GM12878 (cell line): ENCODE measurements around the gene MGMT. TPM values are rescaled to one million over a fixed set of nuclear protein-coding genes. Genes with fewer than 3 reads are reported as not detected.

ENCODE experiments used
- ATAC-seq: fragments of 200-7000 bp; cut with Tn5 transposase; 3 replicates; pipeline ENCODE4 v1.9.1; 2020; ENCODE audit warnings: mild to moderate bottlenecking, moderate library complexity
- BruUV-seq: library from RNA; stranded (reverse); fragments of 400-500 nt; replicated peaks from 2 replicates; lab custom pipeline; 2021; lab: Mats Ljungman, UMichigan
- CTCF ChIA-PET: fragments of 300-600 bp; sonication (Branson Sonifier 250); formaldehyde crosslinking; extraction: SDS; loops from one replicate; lab custom pipeline; 2021; ENCODE audit warnings: inconsistent platforms; lab: Yijun Ruan, JAX
- POLR2A ChIA-PET: fragments of 350-600 bp; formaldehyde crosslinking; extraction: SDS; loops from one replicate; lab custom pipeline; 2021; ENCODE audit warnings: inconsistent platforms; lab: Charles Lee
- RAD21 ChIA-PET: fragments of 300-600 bp; sonication (Branson Sonifier 250); formaldehyde crosslinking; loops from one replicate; lab custom pipeline; 2023; ENCODE audit warnings: antibody characterized with exemption; ENCODE audit not compliant: unreplicated experiment; lab: Charles Lee
- SMC1A ChIA-PET: fragments of 300-600 bp; sonication (Branson Sonifier 250); formaldehyde crosslinking; loops from one replicate; lab custom pipeline; 2023; ENCODE audit not compliant: unreplicated experiment, uncharacterized antibody; lab: Charles Lee
- DNase-seq: peaks from one replicate; pipeline ENCODE4 v3.0.0-alpha.2; 2011; ENCODE audit warnings: low read depth, low spot score
- FAIRE-seq: peaks from 3 replicates; lab custom pipeline; 2011; peaks lifted over from hg19 to GRCh38; lab: Jason Lieb, UNC
- H2AFZ ChIP-seq: 2 replicates; pipeline ENCODE4 v1.6.0; 2011; ENCODE audit warnings: low read depth, low read length, control low read depth; ENCODE audit not compliant: control insufficient read depth
- H3K27ac ChIP-seq: 2 replicates; pipeline ENCODE4 v1.5.1; 2011; ENCODE audit warnings: control low read depth; ENCODE audit not compliant: control insufficient read depth, insufficient read depth
- H3K27me3 ChIP-seq, 2 experiments: replicated peaks in 1 of 2; 2 replicates each; pipeline versions ENCODE4 v1.6.0 to v1.6.1; 2011; ENCODE audit warnings: low read length in 1 of 2; ENCODE audit not compliant: control insufficient read depth in 2 of 2, insufficient read depth in 2 of 2
- H3K36me3 ChIP-seq, 2 experiments: 2 replicates each; pipeline ENCODE4 v1.5.1; 2011; ENCODE audit warnings: low read length in 1 of 2; ENCODE audit not compliant: control insufficient read depth in 2 of 2, insufficient read depth in 2 of 2
- H3K4me1 ChIP-seq: 2 replicates; pipeline ENCODE4 v1.6.1; 2011; ENCODE audit warnings: mild to moderate bottlenecking, low read length, moderate library complexity, mixed read lengths; ENCODE audit not compliant: control insufficient read depth, insufficient read depth
- H3K4me2 ChIP-seq: 2 replicates; pipeline ENCODE4 v1.6.0; 2011; ENCODE audit warnings: control low read depth; ENCODE audit not compliant: control insufficient read depth, insufficient read depth
- H3K4me3 ChIP-seq: fragments of 200-600 bp; sonication (generic); 2 replicates; pipeline ENCODE4 v1.5.1; 2016
- H3K79me2 ChIP-seq: 2 replicates; pipeline ENCODE4 v1.6.0; 2011; ENCODE audit warnings: low read length; ENCODE audit not compliant: control insufficient read depth, insufficient read depth
- H3K9ac ChIP-seq: 2 replicates; pipeline ENCODE4 v1.8.0; 2011; ENCODE audit warnings: low read length, control low read depth, mixed read lengths; ENCODE audit not compliant: control insufficient read depth, insufficient read depth
- H3K9me3 ChIP-seq: replicated peaks from 3 replicates; pipeline ENCODE4 v1.5.1; 2011; ENCODE audit warnings: mild to moderate bottlenecking, low read length; ENCODE audit not compliant: control insufficient read depth, insufficient read depth
- H4K20me1 ChIP-seq: 2 replicates; pipeline ENCODE4 v1.6.0; 2011; ENCODE audit not compliant: control insufficient read depth, insufficient read depth
- CHD2 ChIP-seq: IDR thresholded peaks from 2 replicates; pipeline ENCODE4 v1.6.1; 2011; ENCODE audit warnings: low read depth, low read length, improper control_type of control experiment, borderline replicate concordance
- EED ChIP-seq: sonication (generic); IDR thresholded peaks from 2 replicates; pipeline ENCODE4 v1.6.1; 2016; ENCODE audit warnings: antibody characterized with exemption, low read depth
- HCFC1 ChIP-seq: fragments of 150-350 bp; IDR thresholded peaks from 2 replicates; pipeline ENCODE4 v1.6.1; 2014; ENCODE audit warnings: low read length
- LARP7 ChIP-seq: fragments of 450-650 bp; IDR thresholded peaks from 2 replicates; pipeline ENCODE4 v1.6.1; 2017; ENCODE audit warnings: mild to moderate bottlenecking
- MYC ChIP-seq: IDR thresholded peaks from 2 replicates; pipeline ENCODE4 v1.6.1; 2011; ENCODE audit warnings: mild to moderate bottlenecking, low read length, moderate library complexity, inconsistent platforms; ENCODE audit not compliant: insufficient read depth, insufficient replicate concordance, insufficient read length, severe bottlenecking
- NFIC ChIP-seq: IDR thresholded peaks from 2 replicates; pipeline ENCODE4 v1.6.1; 2012; ENCODE audit warnings: low read depth, mild to moderate bottlenecking, inconsistent platforms, low read length, moderate library complexity
- NR2C2 ChIP-seq: IDR thresholded peaks from 2 replicates; pipeline ENCODE4 v1.6.1; 2011; ENCODE audit warnings: borderline replicate concordance, low read depth; ENCODE audit not compliant: control insufficient read depth, insufficient read length
- PML ChIP-seq: IDR thresholded peaks from 2 replicates; pipeline ENCODE4 v1.6.1; 2012; ENCODE audit warnings: low read length, inconsistent platforms
- SREBF2 ChIP-seq: IDR thresholded peaks from 2 replicates; pipeline ENCODE4 v1.6.1; 2012; ENCODE audit warnings: mild to moderate bottlenecking, low read length
- TCF3 ChIP-seq: IDR thresholded peaks from 2 replicates; pipeline ENCODE4 v1.6.1; 2012; ENCODE audit warnings: low read depth, mild to moderate bottlenecking, low read length, borderline replicate concordance; ENCODE audit not compliant: insufficient read depth
- ZBED1 ChIP-seq: IDR thresholded peaks from 2 replicates; pipeline ENCODE4 v1.6.1; 2016; ENCODE audit warnings: borderline replicate concordance
- ZNF207 ChIP-seq: fragments of 450-650 bp; IDR thresholded peaks from 2 replicates; pipeline ENCODE4 v1.6.1; 2014; ENCODE audit warnings: antibody characterized with exemption, mild to moderate bottlenecking, borderline replicate concordance
- WGBS: methylation state at CpG from one replicate; pipeline ENCODE4 v1.1.6; 2016; ENCODE audit warnings: low lambda C conversion rate; ENCODE audit not compliant: insufficient replicate concordance, insufficient coverage; ENCODE audit errors: missing lambda C conversion rate; 5-methylcytosine and 5-hydroxymethylcytosine counted together
- in situ Hi-C: fragments of 300-500 bp; cut with MboI; formaldehyde crosslinking; loops from 9 replicates; pipeline ENCODE4 v1.14.3; 2018; ENCODE audit warnings: mixed read lengths
- intact Hi-C: fragments of 100-400 bp; cut with micrococcal nuclease; formaldehyde crosslinking; loops from one replicate; pipeline ENCODE4 v1.14.2; 2022; ENCODE audit not compliant: unreplicated experiment
- polyA plus RNA-seq, 11 experiments: library from polyadenylated mRNA; depleted of rRNA in 4 of 11; unstranded in 6 of 11; stranded (reverse) in 5 of 11; fragments of >200 nt; fragmentation: Nextera tagmentation in 4 of 11; fragmentation: Illumina TruSeq in 1 of 11; extraction: Ambion mirVana in 4 of 11; extraction: Trizol in 1 of 11; gene quantifications; 1 replicate in 1 of 11; 2 replicates in 10 of 11; pipeline versions ENCODE4 v1.2.1 to v1.2.3, GENCODE V29; 2011 to 2016; ENCODE audit warnings: inconsistent platforms in 2 of 11, missing spikeins in 2 of 11, low read depth in 1 of 11
- total RNA-seq, 4 experiments: library from RNA; depleted of rRNA in 3 of 4; stranded (reverse); fragments of >200 nt in 3 of 4; fragmentation: Illumina TruSeq in 1 of 4; extraction: Trizol in 1 of 4; gene quantifications; 2 replicates each; pipeline versions ENCODE4 v1.2.1 to v1.2.3, GENCODE V29; 2013 to 2021
- TF ChIP-seq, protein P1 (sequence below): fragments of 150-350 bp; IDR thresholded peaks from 2 replicates; pipeline ENCODE4 v1.6.1; 2014; ENCODE audit warnings: mild to moderate bottlenecking, low read depth, low read length

Gene MGMT
- total and polyA plus RNA-seq, 10 of the 15 experiments (the other 5 are each of a cell fraction or from before 2014, with no cell fraction given), result 0.16 to 24.2 (median 13.3) TPM

DNA sequence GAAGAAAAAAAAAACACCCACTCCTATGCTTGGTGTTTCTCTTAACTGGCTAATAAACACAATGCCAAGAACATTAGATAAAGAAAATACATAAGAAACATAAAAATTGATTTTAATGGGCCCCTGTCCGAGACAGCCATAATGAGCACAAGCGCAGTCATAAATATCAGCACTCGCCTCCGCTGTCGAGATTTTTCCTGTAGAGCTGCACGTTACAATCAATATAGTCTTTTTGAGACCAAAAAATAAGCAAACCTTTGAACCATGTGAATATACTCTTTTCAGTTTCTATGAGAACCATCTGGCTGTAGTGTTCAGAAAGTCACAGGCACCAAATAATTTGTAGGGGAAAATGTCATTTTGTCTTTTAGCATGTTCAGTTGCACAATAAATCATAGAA, 70.1 kb downstream of the MGMT start:
- TF ChIP-seq NR2C2 (no peak), LARP7 (no peak), CHD2 (no peak), EED (no peak), NFIC (no peak), MYC (no peak), HCFC1 (no peak), ZBED1 (no peak), ZNF207 (no peak), TCF3 (no peak), PML (no peak), SREBF2 (no peak)
- TF ChIP-seq, protein P1, sequence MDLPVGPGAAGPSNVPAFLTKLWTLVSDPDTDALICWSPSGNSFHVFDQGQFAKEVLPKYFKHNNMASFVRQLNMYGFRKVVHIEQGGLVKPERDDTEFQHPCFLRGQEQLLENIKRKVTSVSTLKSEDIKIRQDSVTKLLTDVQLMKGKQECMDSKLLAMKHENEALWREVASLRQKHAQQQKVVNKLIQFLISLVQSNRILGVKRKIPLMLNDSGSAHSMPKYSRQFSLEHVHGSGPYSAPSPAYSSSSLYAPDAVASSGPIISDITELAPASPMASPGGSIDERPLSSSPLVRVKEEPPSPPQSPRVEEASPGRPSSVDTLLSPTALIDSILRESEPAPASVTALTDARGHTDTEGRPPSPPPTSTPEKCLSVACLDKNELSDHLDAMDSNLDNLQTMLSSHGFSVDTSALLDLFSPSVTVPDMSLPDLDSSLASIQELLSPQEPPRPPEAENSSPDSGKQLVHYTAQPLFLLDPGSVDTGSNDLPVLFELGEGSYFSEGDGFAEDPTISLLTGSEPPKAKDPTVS, result no peak
- RAD21 ChIA-PET, result no interaction called here
- Histone ChIP-seq H3K9ac (no peak overlapping the region), H3K79me2 (no peaks in the 10 kb centered on the region), H4K20me1 (no peaks in the 10 kb centered on the region), H3K4me3 (no peak overlapping the region), H3K36me3 (peaks cover 0 to 4% of the 10 kb centered on the region in 2 experiments; a peak in 1 of 4 replicates), H3K27ac (no peak overlapping the region), H3K27me3 (no peaks in the 10 kb centered on the region), H2AFZ (no peak overlapping the region), H3K4me2 (no peak overlapping the region), H3K9me3 (no peaks in the 10 kb centered on the region), H3K4me1 (peaks cover 5% of the 10 kb centered on the region; the same call in 1 of the 2 replicates)
- BruUV-seq, result no TSS peak
- SMC1A ChIA-PET, result no interaction called here
- in situ Hi-C loops (no loop called here), intact Hi-C loops (no loop called here)
- ATAC-seq (no peak), DNase-seq (no peak), FAIRE-seq (no peak)
- POLR2A ChIA-PET, result no interaction called here
- CTCF ChIA-PET, result no interaction called here
- 89% methylated on average over 6 of the region's 6 CpGs for WGBS
